GM13976 (cell line): ENCODE results near the gene RSRC1.

Experiments
- DNase-seq: peaks from one replicate; pipeline ENCODE4 v3.0.0; 2012; ENCODE audit warnings: low spot score
- CTCF ChIP-seq: IDR thresholded peaks from 2 replicates; pipeline ENCODE4 v1.5.1; 2012; ENCODE audit warnings: borderline replicate concordance, mild to moderate bottlenecking; ENCODE audit not compliant: insufficient read depth; ENCODE audit errors: extremely low read depth, missing control alignments, control extremely low read depth
- in situ Hi-C: fragments of 300-500 bp; cut with MboI; formaldehyde crosslinking; loops from one replicate; pipeline ENCODE4 v1.12.0; 2022; ENCODE audit warnings: low sequenced_read_pairs, mixed read lengths, inconsistent platforms; ENCODE audit not compliant: unreplicated experiment

The RSRC1 gene

DNA sequence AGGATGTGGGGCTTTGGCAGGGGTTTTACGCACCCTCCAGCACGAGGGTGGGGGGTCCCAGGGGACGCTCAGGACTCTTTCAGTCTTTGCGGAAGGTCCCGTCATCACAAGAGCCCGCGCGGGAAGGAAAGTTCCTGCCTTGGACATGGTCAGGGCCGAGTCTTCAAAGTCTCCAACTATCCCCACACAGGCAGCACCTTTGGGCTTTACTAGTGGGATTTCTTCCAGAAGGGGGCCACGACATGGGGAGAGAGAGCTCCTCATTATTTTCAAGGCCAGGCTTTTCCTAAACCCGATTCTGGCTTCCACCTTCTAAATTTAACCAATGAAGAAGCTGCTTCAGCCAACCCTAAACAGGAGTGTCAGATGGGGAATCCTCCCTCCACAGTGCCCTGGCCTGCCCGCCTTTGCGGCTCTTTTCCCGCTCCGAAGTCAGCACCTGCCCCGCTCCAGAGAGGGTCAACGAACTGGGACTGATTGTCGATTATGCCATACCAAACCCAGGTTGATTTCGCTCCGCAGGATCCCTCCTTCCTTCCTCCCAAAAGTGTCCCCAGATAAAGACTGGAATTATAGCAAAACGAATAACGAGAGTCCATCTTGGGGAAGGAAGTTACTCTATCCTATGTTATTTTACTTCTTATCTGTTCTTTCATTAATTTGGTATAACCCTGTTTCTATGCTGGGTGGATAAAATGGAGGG lies 14.6 kb upstream of the RSRC1 start:
- in situ Hi-C loops: no loop called here
- DNase-seq: peak; percentile 73
- TF ChIP-seq CTCF: no peak

DNA sequence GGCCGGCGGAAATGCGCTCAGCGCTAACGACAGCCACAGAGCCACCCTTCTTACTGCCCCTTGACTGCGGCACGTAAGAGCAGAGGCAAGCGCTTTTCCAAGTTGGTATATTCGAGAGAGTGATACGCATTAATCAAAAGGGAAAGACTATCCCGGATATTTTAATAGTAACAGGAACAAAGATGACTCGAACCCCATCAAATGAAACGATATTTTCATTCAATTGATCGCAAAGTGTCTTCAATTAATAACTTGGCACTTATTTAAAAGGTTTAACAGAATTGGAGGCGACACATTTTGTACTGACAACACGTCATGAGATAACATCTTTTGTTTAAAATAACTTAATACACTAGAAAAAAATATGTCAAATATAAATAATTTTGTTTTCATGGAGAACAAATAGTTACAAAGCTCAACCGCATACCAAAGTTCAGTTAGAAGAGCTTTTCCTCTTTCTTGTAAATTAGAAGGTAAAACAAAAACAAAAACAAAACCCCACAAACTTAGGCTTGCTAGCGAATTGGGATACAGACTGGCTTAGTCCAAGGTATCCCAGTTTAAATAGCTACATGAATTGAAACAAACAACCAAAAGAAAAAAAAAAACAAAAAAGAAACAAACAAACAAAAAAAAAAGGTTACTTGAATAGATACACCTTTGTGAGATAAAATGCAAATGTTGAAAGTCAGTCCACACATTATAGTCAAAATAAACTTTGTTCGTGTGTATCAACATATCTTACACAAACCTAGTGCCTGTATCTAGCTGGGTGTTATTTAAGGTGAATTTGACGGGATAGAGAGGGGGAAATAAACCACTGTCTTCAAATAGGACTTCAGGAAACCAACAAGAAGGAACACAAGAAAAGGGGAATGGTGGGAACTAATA lies 13.8 kb upstream of the RSRC1 start:
- in situ Hi-C loops: no loop called here
- no peak for DNase-seq
- TF ChIP-seq CTCF: no peak

- in situ Hi-C loops: no loop called here
- TF ChIP-seq CTCF: no peak
- no peak for DNase-seq
These were observed 12.8 kb upstream of the RSRC1 start for GRCh38 chr3:158097081-158097592.

GRCh38 chr3:158097593-158098308 lies 12.1 kb upstream of the RSRC1 start:
- in situ Hi-C loops: no loop called here
- peak; percentile 93 for DNase-seq
- TF ChIP-seq CTCF: no peak

DNA sequence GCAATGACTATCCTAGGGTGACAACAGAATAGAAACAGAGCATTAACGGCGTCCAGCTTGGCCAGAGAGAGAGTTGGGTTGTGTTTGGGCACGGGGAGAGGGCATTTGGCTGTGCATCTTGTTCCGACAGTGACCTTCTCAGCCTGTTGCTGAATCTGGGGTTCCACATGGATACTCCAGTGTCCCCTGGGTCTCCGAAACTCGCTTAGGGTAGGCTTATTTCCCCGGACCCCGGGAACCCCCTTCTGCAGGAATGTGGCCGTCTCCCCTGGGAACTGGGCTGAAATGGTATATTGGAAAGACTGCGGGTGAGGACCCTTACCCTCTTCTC lies 11.6 kb upstream of the RSRC1 start:
- no peak for TF ChIP-seq CTCF
- DNase-seq: no peak
- in situ Hi-C loops: no loop called here

GRCh38 chr3:158098834-158099424 lies 11.0 kb upstream of the RSRC1 start:
- in situ Hi-C loops: no loop called here
- no peak for TF ChIP-seq CTCF
- DNase-seq: no peak
